ENCODE measurements around the gene SHF.

Gene SHF

GRCh38 chr15:45169608-45170480 is 17.9 kb downstream of the SHF start:
- no peaks in the 10 kb centered on the region for H3K27me3 ChIP-seq (replicated peaks)
- no peak overlapping the region for H3K27ac ChIP-seq
- TF ChIP-seq CTCF (IDR thresholded peaks at IDR 0.05; ENCODE audit: low read depth, low read length, missing control alignments), result no peak
- H3K4me3 ChIP-seq (ENCODE audit: low read depth, low read length), result no peak overlapping the region
- in situ Hi-C loops (cut with HindIII; ENCODE audit: low pct_ligation_motif_present, low sequenced_read_pairs), result no loop called here
- no peak for DNase-seq
- no peaks in the 10 kb centered on the region for H3K36me3 ChIP-seq (replicated peaks)

- H3K27ac ChIP-seq, result no peak overlapping the region
- no peaks in the 10 kb centered on the region for H3K36me3 ChIP-seq (replicated peaks)
- TF ChIP-seq CTCF (IDR thresholded peaks at IDR 0.05; ENCODE audit: low read depth, low read length, missing control alignments), result no peak
These were observed 18.8 kb downstream of the SHF start for GRCh38 chr15:45168751-45169551.

DNA sequence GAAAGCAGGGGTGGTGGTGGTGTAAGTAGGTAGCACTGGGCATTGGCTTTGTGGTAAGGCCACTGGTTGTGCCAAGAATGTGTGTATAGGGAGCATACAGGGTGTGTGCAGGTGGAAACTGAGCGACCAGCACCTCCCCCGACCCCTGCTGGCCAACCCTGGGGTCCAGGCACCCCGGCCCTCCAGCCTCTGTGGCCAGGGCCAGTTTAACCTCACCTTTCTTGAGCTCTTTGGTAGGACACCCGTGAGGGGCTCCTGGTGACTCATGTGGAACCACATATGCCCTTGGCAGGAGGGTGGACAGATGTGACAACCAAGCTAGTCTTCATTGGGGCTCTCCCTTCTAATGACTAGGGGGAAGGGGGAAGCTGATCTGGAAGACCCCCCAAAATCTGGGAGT is 19.5 kb downstream of the SHF start:
- Histone ChIP-seq H3K27me3 (replicated peaks) (no peaks in the 10 kb centered on the region), H3K36me3 (replicated peaks) (no peaks in the 10 kb centered on the region), H3K27ac (no peak overlapping the region), H3K4me3 (ENCODE audit: low read depth, low read length) (no peak overlapping the region)
- TF ChIP-seq CTCF (IDR thresholded peaks at IDR 0.05; ENCODE audit: low read depth, low read length, missing control alignments), result no peak
- no peak for DNase-seq
- in situ Hi-C loops (cut with HindIII; ENCODE audit: low pct_ligation_motif_present, low sequenced_read_pairs), result no loop called here

More at GRCh38 chr15:45168751-45169551, 18.8 kb downstream of the SHF start:
- no peaks in the 10 kb centered on the region for H3K27me3 ChIP-seq (replicated peaks)
- in situ Hi-C loops (cut with HindIII; ENCODE audit: low pct_ligation_motif_present, low sequenced_read_pairs), result no loop called here
- H3K4me3 ChIP-seq (ENCODE audit: low read depth, low read length), result no peak overlapping the region
- DNase-seq, result no peak

DNA sequence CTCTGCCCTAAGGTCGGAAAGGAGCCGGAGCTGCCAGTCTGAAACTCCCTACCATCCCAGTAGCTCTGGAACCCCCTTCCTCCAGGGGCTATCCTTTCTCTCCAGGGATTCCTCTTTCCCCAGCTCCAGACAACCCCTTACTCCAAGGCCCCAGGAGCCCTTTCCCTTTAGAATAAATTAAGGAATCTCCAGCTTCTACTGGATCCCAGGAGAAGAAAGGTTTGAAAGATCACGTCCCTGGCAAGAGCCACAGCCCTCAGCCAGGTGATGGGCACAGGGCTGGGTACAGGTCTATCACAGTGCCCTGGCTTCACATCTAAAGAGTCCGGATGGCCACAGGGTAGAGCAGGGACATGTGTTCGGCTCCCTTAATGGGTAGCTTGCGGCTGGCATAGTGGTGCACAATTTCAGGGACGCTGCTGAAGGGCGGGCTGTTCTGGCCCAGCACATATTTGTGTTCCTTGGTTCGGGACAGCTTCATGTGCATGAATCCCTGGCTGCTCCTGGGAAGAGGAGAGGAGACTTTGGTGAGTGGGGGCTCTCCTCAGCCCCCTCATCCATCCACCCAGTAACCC is 20.0 kb downstream of the SHF start:
- no peak for DNase-seq
- H3K4me3 ChIP-seq (ENCODE audit: low read depth, low read length), result peak overlapping the region; percentile 60

More for the DNA sequence above, 20.0 kb downstream of the SHF start:
- in situ Hi-C loops (cut with HindIII; ENCODE audit: low pct_ligation_motif_present, low sequenced_read_pairs), result no loop called here
- no peak for TF ChIP-seq CTCF (IDR thresholded peaks at IDR 0.05; ENCODE audit: low read depth, low read length, missing control alignments)
- Histone ChIP-seq H3K36me3 (replicated peaks) (no peaks in the 10 kb centered on the region), H3K27ac (no peak overlapping the region), H3K27me3 (replicated peaks) (no peaks in the 10 kb centered on the region)
